ENCODE measurements around the gene CACNB1.

The CACNB1 gene

GRCh38 chr17:39204245-39204644 is 6.8 kb upstream of the CACNB1 start:
- no peak for DNase-seq (ENCODE audit: low spot score)
- no peak for FAIRE-seq

- no peak for DNase-seq (ENCODE audit: low spot score)
- FAIRE-seq: no peak
These were observed 3.6 kb upstream of the CACNB1 start for GRCh38 chr17:39200957-39201510.

- no peak for FAIRE-seq
These were observed 2.8 kb upstream of the CACNB1 start, which contains the start of gene RPL19 for GRCh38 chr17:39200070-39200879. TSS of gene RPL19 (plus strand) at chr17:39200283. CDS start at chr17:39200345, 62 bp downstream.

GRCh38 chr17:39199820-39200069 is 2.3 kb upstream of the CACNB1 start:
- DNase-seq (ENCODE audit: low spot score) (peak; percentile 94), FAIRE-seq (peak; percentile 5)

More at GRCh38 chr17:39200070-39200879, 2.8 kb upstream of the CACNB1 start, which contains the start of gene RPL19:
- peak; percentile 87 for DNase-seq (ENCODE audit: low spot score)

GRCh38 chr17:39198186-39198566 is 707 bp upstream of the CACNB1 start:
- no peak for FAIRE-seq
- no peak for DNase-seq (ENCODE audit: low spot score)

GRCh38 chr17:39196808-39197291 is 619 bp downstream of the CACNB1 start:
- peak; percentile 75 for DNase-seq (ENCODE audit: low spot score)
- FAIRE-seq: peak; percentile 5

- no peak for FAIRE-seq
- no peak for DNase-seq (ENCODE audit: low spot score)
These were observed 1.1 kb downstream of the CACNB1 start for GRCh38 chr17:39196241-39196807.

GRCh38 chr17:39195568-39196160 is 1.8 kb downstream of the CACNB1 start:
- DNase-seq (ENCODE audit: low spot score): no peak
- no peak for FAIRE-seq

GRCh38 chr17:39194985-39195524 is 2.4 kb downstream of the CACNB1 start:
- DNase-seq (ENCODE audit: low spot score) (no peak), FAIRE-seq (no peak)

GRCh38 chr17:39194089-39194984 is 3.1 kb downstream of the CACNB1 start:
- DNase-seq (ENCODE audit: low spot score) (peak; percentile 85), FAIRE-seq (peak; percentile 77)

- no peak for FAIRE-seq
These were observed 4.1 kb downstream of the CACNB1 start for GRCh38 chr17:39193346-39193745.

GRCh38 chr17:39192901-39193300 is 4.6 kb downstream of the CACNB1 start:
- no peak for DNase-seq (ENCODE audit: low spot score)
- FAIRE-seq: peak; percentile 89

More at GRCh38 chr17:39193346-39193745, 4.1 kb downstream of the CACNB1 start:
- DNase-seq (ENCODE audit: low spot score): no peak

GRCh38 chr17:39191750-39192510 is 5.5 kb downstream of the CACNB1 start:
- no peak for DNase-seq (ENCODE audit: low spot score)
- FAIRE-seq: peak; percentile 80

- FAIRE-seq (no peak), DNase-seq (ENCODE audit: low spot score) (no peak)
These were observed 10.2 kb downstream of the CACNB1 start for GRCh38 chr17:39187152-39187830.

- FAIRE-seq: no peak
- DNase-seq (ENCODE audit: low spot score): no peak
These were observed 10.9 kb downstream of the CACNB1 start for GRCh38 chr17:39186481-39187002.

GRCh38 chr17:39183720-39184119 is 13.7 kb downstream of the CACNB1 start:
- DNase-seq (ENCODE audit: low spot score) (no peak), FAIRE-seq (no peak)

- DNase-seq (ENCODE audit: low spot score) (no peak), FAIRE-seq (no peak)
These were observed 14.4 kb downstream of the CACNB1 start for GRCh38 chr17:39183045-39183444.

- no peak for DNase-seq (ENCODE audit: low spot score)
These were observed 16.2 kb downstream of the CACNB1 start for GRCh38 chr17:39181303-39181702.

GRCh38 chr17:39178536-39178935 is 18.9 kb downstream of the CACNB1 start:
- no peak for FAIRE-seq
- no peak for DNase-seq (ENCODE audit: low spot score)

More at GRCh38 chr17:39181303-39181702, 16.2 kb downstream of the CACNB1 start:
- no peak for FAIRE-seq

Measured in urothelium cell line (cell line).